GM23338 (cell line): ENCODE data around the gene HSPA12B. TPM values are rescaled to one million over a fixed set of nuclear protein-coding genes. Genes with fewer than 3 reads are reported as not detected.

Experiments used
- ATAC-seq: fragments of 200-7000 bp; cut with Tn5 transposase; 3 replicates; pipeline ENCODE4 v1.9.1; 2020
- DNase-seq: peaks from one replicate; pipeline ENCODE4 v3.0.0-alpha.2; 2015; ENCODE audit warnings: low spot score
- H2AFZ ChIP-seq: fragments of 200-600 bp; sonication (generic); 2 replicates; pipeline ENCODE4 v1.8.0; 2016; ENCODE audit warnings: antibody characterized with exemption, mild to moderate bottlenecking, moderate library complexity
- H3F3A ChIP-seq: fragments of 200-600 bp; sonication (generic); replicated peaks from 2 replicates; pipeline ENCODE4 v1.8.0; 2017; ENCODE audit warnings: antibody characterized with exemption, mixed run types, low read depth
- H3K27ac ChIP-seq: fragments of 200-600 bp; sonication (generic); 2 replicates; pipeline ENCODE4 v1.6.1; 2016; ENCODE audit warnings: low read depth
- H3K27me3 ChIP-seq: fragments of 200-600 bp; sonication (generic); 2 replicates; pipeline ENCODE4 v1.8.0; 2016; ENCODE audit warnings: mild to moderate bottlenecking, mixed run types, moderate library complexity; ENCODE audit not compliant: insufficient read depth
- H3K36me3 ChIP-seq: fragments of 200-600 bp; sonication (generic); 2 replicates; pipeline ENCODE4 v1.8.0; 2016; ENCODE audit warnings: mild to moderate bottlenecking; ENCODE audit not compliant: insufficient read depth
- H3K4me1 ChIP-seq: fragments of 200-600 bp; sonication (generic); 2 replicates; pipeline ENCODE4 v1.8.0; 2016; ENCODE audit warnings: mild to moderate bottlenecking, moderate library complexity; ENCODE audit not compliant: insufficient read depth
- H3K4me2 ChIP-seq: fragments of 200-600 bp; sonication (generic); 2 replicates; pipeline ENCODE4 v1.7.1; 2017; ENCODE audit warnings: mixed run types
- H3K4me3 ChIP-seq: fragments of 200-600 bp; sonication (generic); 2 replicates; pipeline ENCODE4 v1.6.1; 2016; ENCODE audit warnings: mixed run types
- H3K79me2 ChIP-seq: fragments of 200-600 bp; sonication (generic); replicated peaks from 2 replicates; pipeline ENCODE4 v1.8.0; 2017; ENCODE audit warnings: mild to moderate bottlenecking; ENCODE audit not compliant: insufficient read depth
- H3K9me2 ChIP-seq: fragments of 200-600 bp; sonication (generic); 2 replicates; pipeline ENCODE4 v1.8.0; 2017; ENCODE audit not compliant: insufficient read depth
- H4K20me1 ChIP-seq: fragments of 200-600 bp; sonication (generic); replicated peaks from 2 replicates; pipeline ENCODE4 v1.8.0; 2017; ENCODE audit warnings: mild to moderate bottlenecking; ENCODE audit not compliant: insufficient read depth
- H3K27ac Mint-ChIP-seq: 2 replicates; pipeline ENCODE4 v1.8.0; 2020; ENCODE audit warnings: inconsistent platforms, mild to moderate bottlenecking, moderate library complexity, mixed read lengths
- H3K27me3 Mint-ChIP-seq: 3 replicates; pipeline ENCODE4 v1.8.0; 2022; ENCODE audit warnings: low read depth, mild to moderate bottlenecking, moderate library complexity, mixed read lengths, inconsistent platforms; ENCODE audit not compliant: insufficient read depth, poor library complexity
- H3K36me3 Mint-ChIP-seq: 3 replicates; pipeline ENCODE4 v1.8.0; 2021; ENCODE audit warnings: low read depth, mild to moderate bottlenecking, inconsistent platforms, moderate library complexity, mixed read lengths
- H3K4me1 Mint-ChIP-seq: 3 replicates; pipeline ENCODE4 v1.8.0; 2020; ENCODE audit warnings: mild to moderate bottlenecking, inconsistent platforms, mixed read lengths
- H3K4me3 Mint-ChIP-seq: 3 replicates; pipeline ENCODE4 v1.8.0; 2021; ENCODE audit warnings: moderate library complexity, mild to moderate bottlenecking, inconsistent platforms, mixed read lengths
- H3K9me3 Mint-ChIP-seq: 3 replicates; pipeline ENCODE4 v1.8.0; 2020; ENCODE audit warnings: moderate library complexity, mild to moderate bottlenecking, inconsistent platforms, mixed read lengths
- CREB1 ChIP-seq: fragments of 250-450 bp; sonication (Bioruptor Pico); IDR thresholded peaks from 2 replicates; pipeline ENCODE4 v1.5.0; 2020; ENCODE audit warnings: low read depth, mild to moderate bottlenecking, moderate library complexity
- CTCF ChIP-seq, 2 experiments: fragments of 200-600 bp in 1 of 2; sonication (generic) in 1 of 2; conservative IDR thresholded peaks; 2 replicates each; pipeline versions ENCODE4 v1.5.1 to v1.6.1; 2016 to 2017; ENCODE audit warnings: antibody characterized with exemption in 2 of 2, low read depth in 2 of 2, mild to moderate bottlenecking in 2 of 2, moderate library complexity in 1 of 2
- EZH2 ChIP-seq: fragments of 200-600 bp; sonication (generic); IDR thresholded peaks from one replicate; pipeline ENCODE4 v1.8.0; 2017; ENCODE audit warnings: antibody characterized with exemption, mild to moderate bottlenecking, low read depth; ENCODE audit not compliant: unreplicated experiment
- EZH2phosphoT487 ChIP-seq: fragments of 200-600 bp; sonication (generic); IDR thresholded peaks from one replicate; pipeline ENCODE4 v1.8.1; 2018; ENCODE audit warnings: antibody characterized with exemption; ENCODE audit not compliant: unreplicated experiment
- NANOG ChIP-seq: IDR thresholded peaks from 2 replicates; pipeline ENCODE4 v1.6.1; 2016; ENCODE audit warnings: antibody characterized with exemption, borderline replicate concordance
- REST ChIP-seq: IDR thresholded peaks from one replicate; pipeline ENCODE4 v1.6.1; 2018; ENCODE audit warnings: antibody characterized with exemption; ENCODE audit not compliant: unreplicated experiment
- STAT1 ChIP-seq: IDR thresholded peaks from one replicate; pipeline ENCODE4 v1.6.1; 2016; ENCODE audit warnings: antibody characterized with exemption; ENCODE audit not compliant: unreplicated experiment
- ZNF114 ChIP-seq: fragments of 250-450 bp; sonication (Bioruptor Pico); IDR thresholded peaks from 2 replicates; pipeline ENCODE4 v1.5.0; 2020; ENCODE audit warnings: mild to moderate bottlenecking, moderate library complexity
- ZNF462 ChIP-seq: fragments of 250-450 bp; sonication (Bioruptor Pico); IDR thresholded peaks from 2 replicates; pipeline ENCODE4 v1.5.0; 2020; ENCODE audit warnings: mild to moderate bottlenecking, moderate library complexity
- polyA plus RNA-seq: library from polyadenylated mRNA; unstranded; fragments of >200 nt; fragmentation: Nextera tagmentation; extraction: Ambion mirVana; gene quantifications from 2 replicates; pipeline ENCODE4 v1.2.1, GENCODE V29; 2016
- total RNA-seq: library from RNA; depleted of rRNA; stranded (reverse); fragments of >200 nt; shearing (Covaris generic); gene quantifications from 2 replicates; pipeline ENCODE4 v1.2.3, GENCODE V29; 2014

The HSPA12B gene
- total and polyA plus RNA-seq, 2 experiments from 2014 or later, result 2.8 to 6.5 TPM

GRCh38 chr20:3724356-3724755, 8.1 kb upstream of the HSPA12B start:
- Histone ChIP-seq H3F3A (no peaks in the 10 kb centered on the region), H3K4me1 (no peaks in the 10 kb centered on the region), H3K4me3 (no peak overlapping the region), H4K20me1 (no peaks in the 10 kb centered on the region), H2AFZ (peak overlapping the region; percentile 43; the same call in 1 of the 2 replicates), H3K4me2 (no peak overlapping the region), H3K27ac (no peak overlapping the region), H3K9me2 (no peaks in the 10 kb centered on the region), H3K36me3 (no peaks in the 10 kb centered on the region), H3K27me3 (peaks cover 8% of the 10 kb centered on the region; the same call in 1 of the 2 replicates), H3K79me2 (no peaks in the 10 kb centered on the region)
- DNase-seq, result no peak
- Mint-ChIP-seq H3K27me3 (peaks cover 18% of the 10 kb centered on the region), H3K4me3 (no peak overlapping the region), H3K9me3 (no peaks in the 10 kb centered on the region; the same call in 2 of the 3 replicates), H3K36me3 (no peaks in the 10 kb centered on the region), H3K4me1 (peaks cover 14% of the 10 kb centered on the region), H3K27ac (no peak overlapping the region)
- ATAC-seq, result no peak
- no peak for TF ChIP-seq REST

GRCh38 chr20:3727401-3728021, 5.0 kb upstream of the HSPA12B start:
- Mint-ChIP-seq H3K27ac (no peak overlapping the region), H3K4me1 (peaks cover 10% of the 10 kb centered on the region), H3K9me3 (no peaks in the 10 kb centered on the region; the same call in 2 of the 3 replicates), H3K4me3 (no peak overlapping the region), H3K27me3 (peaks cover 30% of the 10 kb centered on the region), H3K36me3 (no peaks in the 10 kb centered on the region; the same call in 2 of the 3 replicates)
- no peak overlapping the region for H3K27ac ChIP-seq
- DNase-seq, result no peak
- H3K4me2 ChIP-seq, result no peak overlapping the region
- no peaks in the 10 kb centered on the region for H3K9me2 ChIP-seq
- no peaks in the 10 kb centered on the region for H3F3A ChIP-seq
- H3K36me3 ChIP-seq, result no peaks in the 10 kb centered on the region
- H3K4me3 ChIP-seq, result no peak overlapping the region
- H4K20me1 ChIP-seq, result no peaks in the 10 kb centered on the region
- H3K79me2 ChIP-seq, result no peaks in the 10 kb centered on the region
- ATAC-seq, result no peak
- H3K4me1 ChIP-seq, result no peaks in the 10 kb centered on the region; the same call in 1 of the 2 replicates
- H3K27me3 ChIP-seq, result peaks cover 22% of the 10 kb centered on the region
- peak overlapping the region; percentile 63; the same call in 1 of the 2 replicates for H2AFZ ChIP-seq
- TF ChIP-seq STAT1 (no peak), NANOG (no peak), CREB1 (no peak), ZNF462 (CRISPR knock-in tag) (no peak), ZNF114 (CRISPR knock-in tag) (no peak), CTCF (conservative IDR thresholded peaks at IDR 0.05; ENCODE audit: low read depth in 2 of 2) (no peak), EZH2 (no peak), EZH2phosphoT487 (no peak)
